PFSK-1 (cell line): Measurements from ENCODE around the gene ZNF763.

Experiments
- FOXP2 ChIP-seq: optimal IDR thresholded peaks from 2 replicates; pipeline ENCODE3; 2011; ENCODE audit warnings: borderline replicate concordance, control low read depth, inconsistent platforms; ENCODE audit not compliant: insufficient read depth; ENCODE audit errors: extremely low read length, extremely low read depth
- POLR2AphosphoS5 ChIP-seq: IDR thresholded peaks from 2 replicates; pipeline ENCODE4 v1.6.1; 2012; ENCODE audit warnings: low read depth, mild to moderate bottlenecking, control low read depth, low read length, moderate library complexity
- SIN3A ChIP-seq: IDR thresholded peaks from 2 replicates; pipeline ENCODE4 v1.6.1; 2012; ENCODE audit warnings: mild to moderate bottlenecking, low read length, moderate library complexity, borderline replicate concordance; ENCODE audit not compliant: insufficient read depth
- TAF1 ChIP-seq: IDR thresholded peaks from 2 replicates; pipeline ENCODE4 v1.6.1; 2012; ENCODE audit warnings: low read length, control low read depth, borderline replicate concordance; ENCODE audit not compliant: insufficient read depth
- TF ChIP-seq, protein P1 (sequence below), 2 experiments: IDR thresholded peaks; 2 replicates each; pipeline versions ENCODE4 v1.6.1 to v1.8.0; 2011 to 2012; ENCODE audit warnings: low read depth in 2 of 2, low read length in 2 of 2, control low read depth in 1 of 2, inconsistent platforms in 1 of 2, mild to moderate bottlenecking in 1 of 2, moderate library complexity in 1 of 2; ENCODE audit not compliant: insufficient read depth in 1 of 2

DNA sequence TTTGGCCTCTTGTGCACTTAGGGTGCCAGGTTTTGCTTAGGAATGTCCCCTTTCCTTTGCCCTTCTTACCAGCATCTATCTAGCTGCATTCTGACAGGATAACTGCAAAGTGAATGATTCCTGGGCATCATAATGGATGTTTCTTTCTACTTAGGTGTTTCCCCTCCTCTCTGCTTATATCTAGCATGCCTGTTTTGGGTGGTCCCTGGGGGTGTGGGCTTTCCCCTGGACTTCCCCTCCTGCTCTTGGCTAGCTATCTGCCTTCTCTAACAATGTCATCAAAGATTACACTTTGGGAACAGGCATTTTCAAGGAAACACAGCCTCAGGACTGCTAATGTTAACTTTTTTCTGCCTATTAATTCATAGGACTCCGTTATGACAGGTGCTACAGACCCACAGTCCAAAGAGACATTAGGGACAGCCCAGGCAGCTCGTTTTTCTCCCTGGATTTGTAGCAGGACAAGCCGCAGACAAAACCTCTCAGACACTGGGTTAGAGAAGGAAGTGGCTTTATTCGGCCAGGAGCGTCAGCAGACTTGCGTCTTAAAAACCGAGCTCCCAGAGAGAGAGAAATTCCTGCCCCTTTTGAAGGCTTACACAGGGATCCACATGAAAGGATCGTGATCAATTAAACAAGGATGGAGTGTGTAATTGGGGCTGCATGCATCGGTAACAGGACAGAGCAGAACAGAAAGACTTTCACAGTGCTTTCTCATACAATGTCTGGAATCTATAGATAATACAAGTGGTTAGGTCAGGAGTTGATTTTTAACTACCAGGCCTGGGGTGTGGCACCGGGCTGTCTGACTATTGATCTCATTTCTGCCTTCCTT lies 22.6 kb upstream of the ZNF763 start:
- TF ChIP-seq, protein P1, sequence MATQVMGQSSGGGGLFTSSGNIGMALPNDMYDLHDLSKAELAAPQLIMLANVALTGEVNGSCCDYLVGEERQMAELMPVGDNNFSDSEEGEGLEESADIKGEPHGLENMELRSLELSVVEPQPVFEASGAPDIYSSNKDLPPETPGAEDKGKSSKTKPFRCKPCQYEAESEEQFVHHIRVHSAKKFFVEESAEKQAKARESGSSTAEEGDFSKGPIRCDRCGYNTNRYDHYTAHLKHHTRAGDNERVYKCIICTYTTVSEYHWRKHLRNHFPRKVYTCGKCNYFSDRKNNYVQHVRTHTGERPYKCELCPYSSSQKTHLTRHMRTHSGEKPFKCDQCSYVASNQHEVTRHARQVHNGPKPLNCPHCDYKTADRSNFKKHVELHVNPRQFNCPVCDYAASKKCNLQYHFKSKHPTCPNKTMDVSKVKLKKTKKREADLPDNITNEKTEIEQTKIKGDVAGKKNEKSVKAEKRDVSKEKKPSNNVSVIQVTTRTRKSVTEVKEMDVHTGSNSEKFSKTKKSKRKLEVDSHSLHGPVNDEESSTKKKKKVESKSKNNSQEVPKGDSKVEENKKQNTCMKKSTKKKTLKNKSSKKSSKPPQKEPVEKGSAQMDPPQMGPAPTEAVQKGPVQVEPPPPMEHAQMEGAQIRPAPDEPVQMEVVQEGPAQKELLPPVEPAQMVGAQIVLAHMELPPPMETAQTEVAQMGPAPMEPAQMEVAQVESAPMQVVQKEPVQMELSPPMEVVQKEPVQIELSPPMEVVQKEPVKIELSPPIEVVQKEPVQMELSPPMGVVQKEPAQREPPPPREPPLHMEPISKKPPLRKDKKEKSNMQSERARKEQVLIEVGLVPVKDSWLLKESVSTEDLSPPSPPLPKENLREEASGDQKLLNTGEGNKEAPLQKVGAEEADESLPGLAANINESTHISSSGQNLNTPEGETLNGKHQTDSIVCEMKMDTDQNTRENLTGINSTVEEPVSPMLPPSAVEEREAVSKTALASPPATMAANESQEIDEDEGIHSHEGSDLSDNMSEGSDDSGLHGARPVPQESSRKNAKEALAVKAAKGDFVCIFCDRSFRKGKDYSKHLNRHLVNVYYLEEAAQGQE (IDR thresholded peaks at IDR 0.05; ENCODE audit: insufficient read depth in 1 of 2, low read depth in 2 of 2, low read length in 2 of 2), result no peak
- TF ChIP-seq POLR2AphosphoS5, result no peak
- no peak for TF ChIP-seq SIN3A
- TF ChIP-seq TAF1, result no peak
- TF ChIP-seq FOXP2, result no peak
